Upper lobe of right lung (tissue), 1 donor: ENCODE measurements around the gene OPN5. TPM values are rescaled to one million over a fixed set of nuclear protein-coding genes. Genes with fewer than 3 reads are reported as not detected.

ENCODE experiments used
- ATAC-seq: fragments of 200-7000 bp; cut with Tn5 transposase; one replicate; pipeline ENCODE4 v1.9.1; 2020; ENCODE audit warnings: mild to moderate bottlenecking, moderate library complexity
- DNase-seq: peaks from one replicate; pipeline ENCODE4 v3.0.0-alpha.2; 2020
- H3K27ac ChIP-seq: fragments of 200-600 bp; one replicate; pipeline ENCODE4 v1.8.0; 2022
- H3K27me3 ChIP-seq: fragments of 200-600 bp; one replicate; pipeline ENCODE4 v1.8.0; 2022; ENCODE audit warnings: mild to moderate bottlenecking
- H3K36me3 ChIP-seq: fragments of 200-600 bp; one replicate; pipeline ENCODE4 v1.8.0; 2022
- H3K4me1 ChIP-seq: fragments of 200-600 bp; one replicate; pipeline ENCODE4 v1.8.0; 2022
- H3K4me3 ChIP-seq: fragments of 200-600 bp; one replicate; pipeline ENCODE4 v1.8.0; 2022; ENCODE audit warnings: mild to moderate bottlenecking
- H3K9me3 ChIP-seq: fragments of 200-600 bp; one replicate; pipeline ENCODE4 v1.8.0; 2022
- intact Hi-C: fragments of 100-400 bp; cut with DNase I; formaldehyde crosslinking; loops from one replicate; pipeline ENCODE4 v1.11.0; 2022
- total RNA-seq: library from RNA; stranded (reverse); fragmentation: NEBNext Ultra II Directional; extraction: Animal tissue kit (Norgen Biotek cat#: 25700); gene quantifications from one replicate; pipeline ENCODE4 v1.2.1, GENCODE V29; 2021
- TF ChIP-seq, protein P1 (sequence below): fragments of 200-600 bp; IDR thresholded peaks from one replicate; pipeline ENCODE4 v1.8.0; 2022; ENCODE audit warnings: antibody characterized with exemption
- donor health status: DM: no; HTN: yes; CAD: no; lungs with severe emphysema.

OPN5 gene
- total RNA-seq, 1 donor from 2014 or later = not detected

DNA sequence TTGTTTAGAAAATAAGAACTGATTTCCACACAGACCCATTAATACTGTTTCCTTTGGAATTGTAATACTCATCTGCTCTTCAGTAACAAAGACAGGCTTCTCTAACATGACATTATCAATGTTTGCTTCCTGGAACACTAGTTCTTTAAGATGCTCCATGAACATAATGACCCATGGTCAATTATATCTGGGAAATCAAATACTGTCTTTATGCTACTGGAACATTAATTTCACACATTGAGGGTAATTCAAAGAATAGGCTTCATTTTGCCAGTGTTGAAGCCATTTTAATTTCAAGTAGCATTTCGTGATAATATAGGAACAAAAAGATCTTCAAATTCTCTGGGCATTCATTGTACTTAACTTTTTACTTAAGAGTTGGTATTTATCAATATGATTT, 80.9 kb downstream of the OPN5 start:
- DNase-seq = no peak
- TF ChIP-seq, protein P1, sequence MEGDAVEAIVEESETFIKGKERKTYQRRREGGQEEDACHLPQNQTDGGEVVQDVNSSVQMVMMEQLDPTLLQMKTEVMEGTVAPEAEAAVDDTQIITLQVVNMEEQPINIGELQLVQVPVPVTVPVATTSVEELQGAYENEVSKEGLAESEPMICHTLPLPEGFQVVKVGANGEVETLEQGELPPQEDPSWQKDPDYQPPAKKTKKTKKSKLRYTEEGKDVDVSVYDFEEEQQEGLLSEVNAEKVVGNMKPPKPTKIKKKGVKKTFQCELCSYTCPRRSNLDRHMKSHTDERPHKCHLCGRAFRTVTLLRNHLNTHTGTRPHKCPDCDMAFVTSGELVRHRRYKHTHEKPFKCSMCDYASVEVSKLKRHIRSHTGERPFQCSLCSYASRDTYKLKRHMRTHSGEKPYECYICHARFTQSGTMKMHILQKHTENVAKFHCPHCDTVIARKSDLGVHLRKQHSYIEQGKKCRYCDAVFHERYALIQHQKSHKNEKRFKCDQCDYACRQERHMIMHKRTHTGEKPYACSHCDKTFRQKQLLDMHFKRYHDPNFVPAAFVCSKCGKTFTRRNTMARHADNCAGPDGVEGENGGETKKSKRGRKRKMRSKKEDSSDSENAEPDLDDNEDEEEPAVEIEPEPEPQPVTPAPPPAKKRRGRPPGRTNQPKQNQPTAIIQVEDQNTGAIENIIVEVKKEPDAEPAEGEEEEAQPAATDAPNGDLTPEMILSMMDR = no peak
- Histone ChIP-seq H3K36me3 (no peaks in the 10 kb centered on the region), H3K27me3 (no peaks in the 10 kb centered on the region), H3K4me1 (no peaks in the 10 kb centered on the region), H3K27ac (no peak overlapping the region), H3K4me3 (no peak overlapping the region), H3K9me3 (no peaks in the 10 kb centered on the region)
- intact Hi-C loops = no loop called here
- ATAC-seq = no peak

DNA sequence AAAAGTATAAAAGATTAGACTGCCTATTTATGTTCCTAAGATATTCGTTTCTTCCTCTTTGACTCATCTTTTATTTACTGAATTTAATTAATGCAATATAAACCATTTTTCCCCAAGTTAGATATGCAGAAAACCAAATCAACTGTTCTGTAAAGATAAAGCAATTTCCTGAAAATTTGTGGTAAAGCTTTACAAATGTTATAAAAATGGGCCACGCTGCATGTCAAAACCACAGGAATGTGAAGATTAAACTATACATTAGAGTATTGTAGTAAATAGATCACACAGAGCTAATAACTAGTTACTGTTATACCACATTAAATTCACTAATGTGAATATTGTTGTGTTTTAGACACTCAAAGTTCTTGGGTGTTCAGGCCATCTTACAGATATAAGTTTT, 83.4 kb downstream of the OPN5 start:
- no peak for DNase-seq
- no peaks in the 10 kb centered on the region for H3K36me3 ChIP-seq
- H3K9me3 ChIP-seq = no peaks in the 10 kb centered on the region
- H3K27ac ChIP-seq = no peak overlapping the region
- TF ChIP-seq, protein P1 = no peak
- no peak for ATAC-seq
- H3K4me3 ChIP-seq = no peak overlapping the region
- no peaks in the 10 kb centered on the region for H3K4me1 ChIP-seq
- no peaks in the 10 kb centered on the region for H3K27me3 ChIP-seq
- intact Hi-C loops = no loop called here

GRCh38 chr6:47875593-47875992, 93.8 kb downstream of the OPN5 start:
- ATAC-seq (no peak), DNase-seq (no peak)
- Histone ChIP-seq H3K4me1 (no peaks in the 10 kb centered on the region), H3K9me3 (no peaks in the 10 kb centered on the region), H3K36me3 (no peaks in the 10 kb centered on the region), H3K27ac (no peak overlapping the region), H3K4me3 (no peak overlapping the region), H3K27me3 (no peaks in the 10 kb centered on the region)
- intact Hi-C loops = no loop called here
- TF ChIP-seq, protein P1 = no peak

Other genes starting within 250 kb of the OPN5 start
- not detected for gene ADGRF4, start 83.5 kb upstream of the OPN5 start, total RNA-seq